GM12878 (cell line): ENCODE data around the gene CD7. TPM values are rescaled to one million over a fixed set of nuclear protein-coding genes. Genes with fewer than 3 reads are reported as not detected.
A peak's percentile ranks its signal among the peaks of the same experiment; 100 is the strongest.

Experiments
- ATF2 ChIP-seq: IDR thresholded peaks from 2 replicates; pipeline ENCODE4 v1.6.1; 2012; ENCODE audit warnings: low read length, inconsistent platforms
- BHLHE40 ChIP-seq, 2 experiments: fragments of 450-650 bp in 1 of 2; IDR thresholded peaks; 2 replicates each; pipeline ENCODE4 v1.6.1; 2011 to 2017; ENCODE audit warnings: low read depth in 2 of 2, borderline replicate concordance in 1 of 2, improper control_type of control experiment in 1 of 2, low read length in 1 of 2, mild to moderate bottlenecking in 1 of 2
- ETV6 ChIP-seq, 2 experiments: fragments of 450-650 bp in 1 of 2; IDR thresholded peaks in 1 of 2; conservative IDR thresholded peaks in 1 of 2; 2 replicates each; pipeline ENCODE4 v1.6.1; 2014; ENCODE audit warnings: antibody characterized with exemption in 1 of 2, borderline replicate concordance in 1 of 2, low read depth in 1 of 2, mild to moderate bottlenecking in 1 of 2, moderate library complexity in 1 of 2
- KAT2A ChIP-seq: conservative IDR thresholded peaks from 2 replicates; pipeline ENCODE4 v1.6.1; 2011; ENCODE audit warnings: low read depth, low read length; ENCODE audit not compliant: control insufficient read depth
- SIN3A ChIP-seq: IDR thresholded peaks from 2 replicates; pipeline ENCODE4 v1.6.1; 2012; ENCODE audit warnings: low read depth, low read length, improper control_type of control experiment
- SMAD5 ChIP-seq: IDR thresholded peaks from 2 replicates; pipeline ENCODE4 v1.6.1; 2016; ENCODE audit warnings: antibody characterized with exemption, low read depth
- SMARCA5 ChIP-seq: fragments of 450-650 bp; IDR thresholded peaks from 2 replicates; pipeline ENCODE4 v1.6.1; 2017; ENCODE audit warnings: mild to moderate bottlenecking
- ZNF24 ChIP-seq: fragments of 450-650 bp; IDR thresholded peaks from 2 replicates; pipeline ENCODE4 v1.6.1; 2017; ENCODE audit warnings: antibody characterized with exemption, mild to moderate bottlenecking
- polyA plus RNA-seq, 11 experiments: library from polyadenylated mRNA; depleted of rRNA in 4 of 11; unstranded in 6 of 11; stranded (reverse) in 5 of 11; fragments of >200 nt; fragmentation: Nextera tagmentation in 4 of 11; fragmentation: Illumina TruSeq in 1 of 11; extraction: Ambion mirVana in 4 of 11; extraction: Trizol in 1 of 11; gene quantifications; 1 replicate in 1 of 11; 2 replicates in 10 of 11; pipeline versions ENCODE4 v1.2.1 to v1.2.3, GENCODE V29; 2011 to 2016; ENCODE audit warnings: inconsistent platforms in 2 of 11, missing spikeins in 2 of 11, low read depth in 1 of 11
- total RNA-seq, 4 experiments: library from RNA; depleted of rRNA in 3 of 4; stranded (reverse); fragments of >200 nt in 3 of 4; fragmentation: Illumina TruSeq in 1 of 4; extraction: Trizol in 1 of 4; gene quantifications; 2 replicates each; pipeline versions ENCODE4 v1.2.1 to v1.2.3, GENCODE V29; 2013 to 2021
- TF ChIP-seq, protein P1 (sequence below): IDR thresholded peaks from 2 replicates; pipeline ENCODE4 v1.6.1; 2012; ENCODE audit warnings: low read depth, low read length, improper control_type of control experiment

CD7 gene
- total and polyA plus RNA-seq, 10 of the 15 experiments (the other 5 are each of a cell fraction or from before 2014, with no cell fraction given) = 0.33 TPM; not detected in 9

DNA sequence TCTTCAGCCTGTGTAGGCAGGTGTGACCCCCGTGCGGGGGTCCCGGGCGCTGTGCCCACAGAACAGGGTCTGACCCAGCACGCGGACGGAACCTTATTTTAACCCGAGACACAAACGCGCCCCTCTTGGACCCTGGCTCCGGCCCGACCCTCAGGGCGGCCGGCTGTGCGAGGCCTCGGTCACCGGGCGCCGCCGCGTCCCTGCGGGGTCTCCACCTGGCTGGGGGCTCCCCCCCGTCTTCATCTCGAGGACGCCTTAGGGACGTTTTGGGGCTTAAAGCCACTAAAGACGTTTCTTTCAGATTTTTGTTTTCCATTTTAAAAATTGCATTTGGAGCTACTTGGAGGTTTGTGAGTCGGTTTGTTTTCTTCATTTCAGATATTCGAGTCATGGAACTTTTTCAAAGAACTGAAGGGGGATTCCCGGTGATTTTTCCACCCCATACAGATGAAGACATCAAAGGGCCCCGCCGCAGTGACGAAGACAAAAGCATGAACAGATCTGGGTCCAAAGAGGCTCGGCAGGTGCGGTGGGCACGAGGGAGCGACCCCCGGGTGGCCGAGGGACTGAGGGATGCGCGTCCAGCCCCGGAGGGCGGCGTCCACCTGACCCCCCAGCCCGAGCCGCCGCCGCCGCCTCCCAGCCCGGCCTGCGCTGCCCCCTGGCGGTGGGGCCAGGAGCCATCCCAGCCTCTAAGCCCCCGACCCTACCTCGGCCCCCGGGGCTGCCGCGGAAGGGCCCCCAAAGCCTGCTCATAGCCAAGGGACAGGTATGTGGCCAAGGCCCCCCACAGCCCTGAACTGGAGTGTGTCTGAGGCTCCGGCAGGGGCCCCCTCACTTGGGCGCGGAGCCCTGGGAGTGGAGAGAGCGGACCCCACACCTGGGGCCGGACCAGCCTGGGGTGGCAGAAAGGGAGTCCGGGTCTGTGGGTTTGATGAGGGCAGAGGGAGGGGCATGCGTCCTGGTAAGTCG lies 3.8 kb upstream of the CD7 start (continued):
- TF ChIP-seq ATF2 (no peak), SIN3A (peak; percentile 42; the same call in 1 of the 2 replicates), BHLHE40 (IDR thresholded peaks at IDR 0.05; ENCODE audit: borderline replicate concordance in 1 of 2, low read depth in 2 of 2, low read length in 1 of 2) (peak in 1 of 2 experiments; percentile 68; a peak in 2 of 4 replicates), KAT2A (no peak), ETV6 (conservative IDR thresholded peaks at IDR 0.05 in 1 of 2, IDR thresholded peaks at IDR 0.05 in 1 of 2; ENCODE audit: borderline replicate concordance in 1 of 2, low read depth in 1 of 2) (no peak), SMARCA5 (peak; percentile 88; the same call in 1 of the 2 replicates), ZNF24 (0 out of 2 replicates have a peak, but pooled peaks have one; percentile 24), SMAD5 (no peak)
- TF ChIP-seq, protein P1, sequence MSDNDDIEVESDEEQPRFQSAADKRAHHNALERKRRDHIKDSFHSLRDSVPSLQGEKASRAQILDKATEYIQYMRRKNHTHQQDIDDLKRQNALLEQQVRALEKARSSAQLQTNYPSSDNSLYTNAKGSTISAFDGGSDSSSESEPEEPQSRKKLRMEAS = no peak
